ENCODE measurements around the gene THAP7.

The THAP7 gene

DNA sequence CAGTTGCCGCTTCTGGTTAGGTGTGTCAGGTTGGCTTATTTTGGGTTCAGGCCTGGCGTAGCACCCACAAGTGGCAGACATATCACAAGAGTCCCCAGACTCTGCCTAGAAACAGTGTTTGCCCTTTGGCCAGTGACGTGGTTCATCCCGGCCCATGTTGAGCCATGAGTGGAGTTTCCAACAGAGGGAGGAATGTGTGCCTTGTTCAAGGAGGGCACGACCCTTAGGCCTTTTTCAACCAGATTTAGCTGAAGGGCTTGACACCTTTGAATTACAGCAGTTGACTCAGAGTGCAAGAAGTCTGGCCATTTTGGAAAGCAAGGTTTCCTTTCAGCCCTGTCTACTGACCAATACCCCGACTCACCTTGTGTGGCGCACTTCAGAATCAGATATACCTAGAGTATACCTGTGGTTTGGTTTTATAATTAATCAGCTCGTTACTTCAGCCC lies 50.0 kb downstream of the THAP7 start:
- no peak overlapping the region for H3K4me3 ChIP-seq (ENCODE audit: control insufficient read depth, low read depth, low read length)
- no peak for DNase-seq (ENCODE audit: low read depth)
- TF ChIP-seq, protein P1, sequence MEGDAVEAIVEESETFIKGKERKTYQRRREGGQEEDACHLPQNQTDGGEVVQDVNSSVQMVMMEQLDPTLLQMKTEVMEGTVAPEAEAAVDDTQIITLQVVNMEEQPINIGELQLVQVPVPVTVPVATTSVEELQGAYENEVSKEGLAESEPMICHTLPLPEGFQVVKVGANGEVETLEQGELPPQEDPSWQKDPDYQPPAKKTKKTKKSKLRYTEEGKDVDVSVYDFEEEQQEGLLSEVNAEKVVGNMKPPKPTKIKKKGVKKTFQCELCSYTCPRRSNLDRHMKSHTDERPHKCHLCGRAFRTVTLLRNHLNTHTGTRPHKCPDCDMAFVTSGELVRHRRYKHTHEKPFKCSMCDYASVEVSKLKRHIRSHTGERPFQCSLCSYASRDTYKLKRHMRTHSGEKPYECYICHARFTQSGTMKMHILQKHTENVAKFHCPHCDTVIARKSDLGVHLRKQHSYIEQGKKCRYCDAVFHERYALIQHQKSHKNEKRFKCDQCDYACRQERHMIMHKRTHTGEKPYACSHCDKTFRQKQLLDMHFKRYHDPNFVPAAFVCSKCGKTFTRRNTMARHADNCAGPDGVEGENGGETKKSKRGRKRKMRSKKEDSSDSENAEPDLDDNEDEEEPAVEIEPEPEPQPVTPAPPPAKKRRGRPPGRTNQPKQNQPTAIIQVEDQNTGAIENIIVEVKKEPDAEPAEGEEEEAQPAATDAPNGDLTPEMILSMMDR (conservative IDR thresholded peaks at IDR 0.05; ENCODE audit: control insufficient read depth, insufficient read depth, low read depth, low read length), result no peak

DNA sequence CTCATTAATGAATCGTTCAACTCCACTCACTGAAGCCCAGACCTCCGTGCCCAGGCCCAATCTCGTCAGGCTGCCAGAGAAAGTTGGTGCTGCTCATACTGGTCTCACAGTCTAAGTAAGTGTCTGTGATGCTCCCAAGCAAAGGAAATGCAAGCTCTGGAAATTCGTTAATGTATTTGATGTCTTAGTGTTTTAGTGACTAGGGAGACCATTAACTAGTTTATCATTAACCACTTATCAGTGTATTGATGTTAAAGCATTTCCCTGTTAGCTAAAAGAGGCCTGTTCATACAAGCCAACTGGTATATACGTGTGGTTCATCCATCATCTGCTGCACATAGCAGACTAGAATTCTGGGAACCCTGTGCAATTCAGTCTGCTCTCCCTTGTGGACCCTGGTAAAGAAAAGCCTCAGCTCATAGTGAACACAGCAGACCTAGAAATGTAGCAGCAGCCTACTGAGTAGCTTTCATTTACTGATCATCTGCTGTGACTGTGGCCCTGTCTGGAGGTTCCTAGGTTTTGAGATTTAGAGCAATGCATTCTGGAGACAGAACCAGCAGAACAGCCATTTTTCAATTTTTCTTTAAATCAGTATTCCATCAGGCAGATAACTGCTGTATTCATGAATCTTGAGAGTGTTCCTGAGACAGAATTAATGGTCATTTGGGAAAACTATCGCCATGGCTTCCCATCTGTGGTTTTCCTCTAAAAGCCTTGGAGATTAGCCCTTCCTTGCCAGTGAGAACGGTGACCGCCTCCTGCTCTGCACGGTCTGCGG lies 50.6 kb downstream of the THAP7 start:
- TF ChIP-seq, protein P1 (conservative IDR thresholded peaks at IDR 0.05; ENCODE audit: control insufficient read depth, insufficient read depth, low read depth, low read length), result no peak
- no peak for DNase-seq (ENCODE audit: low read depth)
- no peak overlapping the region for H3K4me3 ChIP-seq (ENCODE audit: control insufficient read depth, low read depth, low read length)

DNA sequence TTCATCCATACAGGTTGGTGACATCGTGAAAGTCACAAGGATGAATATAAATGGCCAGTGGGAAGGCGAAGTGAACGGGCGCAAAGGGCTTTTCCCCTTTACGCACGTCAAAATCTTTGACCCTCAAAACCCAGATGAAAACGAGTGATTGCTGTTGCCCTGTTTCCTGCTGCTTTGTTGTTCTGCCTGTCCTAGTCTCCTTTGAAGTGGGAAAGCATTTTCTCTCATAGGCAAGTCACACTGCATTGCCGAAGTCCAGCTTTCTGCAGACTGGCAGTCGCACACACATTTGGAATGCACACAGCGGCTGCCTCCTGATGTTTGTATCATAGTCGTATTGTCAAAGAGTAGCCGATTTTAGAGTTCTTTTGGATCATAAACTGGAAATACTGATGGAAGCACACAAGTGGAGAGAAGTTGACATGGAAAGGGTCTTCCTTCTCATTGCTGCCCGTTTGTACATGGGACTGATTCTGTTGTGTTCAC lies 52.2 kb downstream of the THAP7 start:
- TF ChIP-seq, protein P1 (conservative IDR thresholded peaks at IDR 0.05; ENCODE audit: control insufficient read depth, insufficient read depth, low read depth, low read length), result no peak
- no peak for DNase-seq (ENCODE audit: low read depth)

More for the DNA sequence above, 52.2 kb downstream of the THAP7 start:
- no peak overlapping the region for H3K4me3 ChIP-seq (ENCODE audit: control insufficient read depth, low read depth, low read length)

Measured in fibroblast of mammary gland (primary cell).